ENCODE results near the gene CLBA1. TPM values are rescaled to one million over a fixed set of nuclear protein-coding genes. Genes with fewer than 3 reads are reported as not detected.
A peak's percentile ranks its signal among the peaks of the same experiment; 100 is the strongest.

The CLBA1 gene
- total and polyA plus RNA-seq, 5 donors from 2014 or later = 0.32 to 1.1 (median 0.92) TPM; not detected in 1

DNA sequence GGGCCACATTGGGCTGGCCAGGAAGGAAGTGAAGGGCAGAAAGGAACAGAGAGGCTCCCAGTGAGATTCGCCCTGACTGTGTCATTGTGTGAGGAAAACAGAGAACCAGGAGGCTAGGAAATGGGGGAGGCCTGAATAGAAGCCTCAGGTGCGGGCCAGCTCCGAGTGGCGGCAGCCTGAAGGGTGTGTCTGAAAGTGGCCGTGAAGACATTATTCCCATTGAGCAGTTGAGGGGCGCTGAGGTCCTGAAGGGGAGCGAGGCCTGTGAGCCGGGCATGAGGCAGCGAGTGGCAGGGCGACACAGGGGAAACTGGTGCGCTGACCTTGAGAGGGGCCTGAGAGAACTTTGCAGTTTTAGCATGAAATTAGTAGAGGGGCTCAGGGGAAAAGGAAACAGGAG lies 6.9 kb downstream of the CLBA1 start:
- ATAC-seq (ENCODE audit: low read depth in 2 of 2) (no peak), DNase-seq (no peak)
- Mint-ChIP-seq H3K4me3 (peak overlapping the region in 2 of 4 donors; percentile 31 to 38), H3K4me1 (peaks cover 0 to 5% (median 2%) of the 10 kb centered on the region in 4 donors), H3K27ac (peak overlapping the region in 1 of 3 donors; percentile 61), H3K9me3 (no peaks in the 10 kb centered on the region), H3K36me3 (peaks cover 3% of the 10 kb centered on the region), H3K27me3 (no peaks in the 10 kb centered on the region)
- no peak overlapping the region for H3K4me3 ChIP-seq (ENCODE audit: low read depth, low read length)
- H3K4me1 ChIP-seq (ENCODE audit: control insufficient read depth, insufficient read depth, low read length, poor library complexity, severe bottlenecking) = no peaks in the 10 kb centered on the region
- H3K27ac ChIP-seq (ENCODE audit: insufficient read depth, low read length, poor library complexity, severe bottlenecking) = no peak overlapping the region
- H3K36me3 ChIP-seq (ENCODE audit: control insufficient read depth, insufficient read depth, low read length) = no peaks in the 10 kb centered on the region
- no peaks in the 10 kb centered on the region for H3K9me3 ChIP-seq (ENCODE audit: control insufficient read depth in 2 of 2, low read length in 2 of 2)
- no peaks in the 10 kb centered on the region for H3K27me3 ChIP-seq (ENCODE audit: control insufficient read depth, insufficient read depth, low read length)

DNA sequence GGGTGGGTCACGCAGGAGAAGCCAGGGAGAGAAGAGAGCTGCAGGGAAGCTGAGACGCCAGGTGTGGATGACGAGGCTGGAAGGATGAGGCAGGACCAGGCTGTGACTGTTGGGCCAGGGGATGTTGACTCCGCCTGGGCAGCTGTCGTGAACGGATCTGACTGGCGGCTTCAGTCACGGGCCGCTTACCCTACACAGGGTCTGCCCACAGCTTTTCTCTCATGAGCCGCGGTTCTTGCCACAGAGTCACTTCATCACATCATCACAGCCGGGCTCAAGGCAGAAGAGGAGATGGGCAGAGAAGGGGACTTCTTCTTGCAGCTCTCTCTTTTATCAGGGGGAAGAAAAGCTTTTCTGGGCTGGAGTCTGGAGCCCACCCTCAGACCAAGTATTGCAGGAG lies 7.7 kb downstream of the CLBA1 start:
- Mint-ChIP-seq H3K27ac (peak overlapping the region in 1 of 3 donors; percentile 76), H3K9me3 (no peaks in the 10 kb centered on the region), H3K36me3 (peaks cover 3% of the 10 kb centered on the region), H3K4me1 (peaks cover 0 to 5% (median 2%) of the 10 kb centered on the region in 4 donors), H3K4me3 (no peak overlapping the region), H3K27me3 (no peaks in the 10 kb centered on the region)
- Histone ChIP-seq H3K36me3 (ENCODE audit: control insufficient read depth, insufficient read depth, low read length) (no peaks in the 10 kb centered on the region), H3K4me3 (ENCODE audit: low read depth, low read length) (no peak overlapping the region), H3K9me3 (ENCODE audit: control insufficient read depth in 2 of 2, low read length in 2 of 2) (no peaks in the 10 kb centered on the region), H3K27me3 (ENCODE audit: control insufficient read depth, insufficient read depth, low read length) (no peaks in the 10 kb centered on the region), H3K4me1 (ENCODE audit: control insufficient read depth, insufficient read depth, low read length, poor library complexity, severe bottlenecking) (no peaks in the 10 kb centered on the region), H3K27ac (ENCODE audit: insufficient read depth, low read length, poor library complexity, severe bottlenecking) (no peak overlapping the region)
- no peak for DNase-seq
- no peak for ATAC-seq (ENCODE audit: low read depth in 2 of 2)

DNA sequence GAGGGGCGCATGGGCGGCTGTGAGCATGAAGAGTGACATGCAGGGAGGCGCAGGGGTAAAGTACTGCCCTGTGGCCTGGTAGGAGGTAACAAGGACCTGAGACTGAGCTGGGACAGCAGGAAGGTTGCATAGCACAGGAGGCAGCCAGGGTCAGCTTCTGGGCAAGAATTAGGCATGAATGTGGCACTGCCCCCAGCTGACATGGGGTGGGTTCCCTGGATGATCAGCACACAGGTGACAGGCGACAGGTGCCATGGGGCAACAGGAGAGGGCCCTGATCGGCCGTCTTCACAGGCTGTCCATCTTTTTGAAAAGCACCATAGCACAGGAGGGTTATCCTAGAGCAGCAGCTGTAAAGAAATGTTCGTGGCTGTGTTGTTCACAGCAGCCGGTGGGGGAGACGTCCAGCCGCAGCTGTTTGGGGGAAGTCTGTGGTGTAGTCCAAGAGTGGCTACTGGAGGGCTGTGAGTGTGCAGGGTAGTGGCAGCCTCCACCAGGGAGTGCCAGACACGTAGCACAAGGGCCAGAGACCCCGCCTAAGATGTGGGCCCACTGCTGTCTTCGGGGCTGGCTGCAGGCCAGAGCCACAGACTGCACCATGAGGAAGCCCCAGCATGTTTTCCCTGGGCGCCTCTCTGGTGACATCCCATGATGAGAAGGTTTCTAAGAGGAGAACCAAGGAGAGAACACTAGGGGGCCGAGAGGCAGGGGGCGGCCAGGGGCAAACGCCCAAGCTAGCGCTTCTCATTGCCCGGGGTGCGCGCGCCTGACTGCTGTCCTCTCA lies 8.4 kb downstream of the CLBA1 start:
- H3K9me3 ChIP-seq (ENCODE audit: control insufficient read depth in 2 of 2, low read length in 2 of 2) = no peaks in the 10 kb centered on the region
- H3K27me3 ChIP-seq (ENCODE audit: control insufficient read depth, insufficient read depth, low read length) = no peaks in the 10 kb centered on the region
- H3K27ac ChIP-seq (ENCODE audit: insufficient read depth, low read length, poor library complexity, severe bottlenecking) = no peak overlapping the region
- Mint-ChIP-seq H3K36me3 (peaks cover 3% of the 10 kb centered on the region), H3K9me3 (no peaks in the 10 kb centered on the region), H3K4me3 (no peak overlapping the region), H3K4me1 (peaks cover 0 to 5% (median 2%) of the 10 kb centered on the region in 4 donors), H3K27me3 (no peaks in the 10 kb centered on the region), H3K27ac (peak overlapping the region in 1 of 3 donors; percentile 76)
- no peak for ATAC-seq (ENCODE audit: low read depth in 2 of 2)
- no peaks in the 10 kb centered on the region for H3K4me1 ChIP-seq (ENCODE audit: control insufficient read depth, insufficient read depth, low read length, poor library complexity, severe bottlenecking)
- H3K36me3 ChIP-seq (ENCODE audit: control insufficient read depth, insufficient read depth, low read length) = no peaks in the 10 kb centered on the region
- DNase-seq = no peak
- H3K4me3 ChIP-seq (ENCODE audit: low read depth, low read length) = no peak overlapping the region

DNA sequence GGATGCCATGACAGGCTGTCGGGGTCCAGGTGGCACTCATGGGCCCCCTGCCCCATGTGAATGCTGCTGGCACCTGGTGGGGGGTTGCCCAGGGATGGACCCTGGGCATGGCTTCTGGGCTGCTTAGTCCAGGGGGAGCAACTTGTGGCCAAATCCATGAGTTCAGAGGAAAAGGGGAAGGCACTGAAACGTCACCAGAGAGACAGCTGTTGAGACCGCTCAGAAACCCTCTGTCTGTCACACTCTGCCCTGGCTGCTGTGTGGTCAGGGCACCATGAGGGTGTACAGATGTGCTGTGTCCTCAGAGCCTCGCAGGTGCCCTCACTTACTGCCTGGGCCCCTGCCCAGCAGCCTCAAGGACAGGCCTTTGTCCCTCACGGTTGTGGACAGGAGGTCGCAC lies 9.4 kb downstream of the CLBA1 start:
- no peak for ATAC-seq (ENCODE audit: low read depth in 2 of 2)
- H3K27ac Mint-ChIP-seq = peak overlapping the region in 1 of 3 donors; percentile 38
- H3K4me3 Mint-ChIP-seq = no peak overlapping the region
- Histone ChIP-seq H3K27me3 (ENCODE audit: control insufficient read depth, insufficient read depth, low read length) (no peaks in the 10 kb centered on the region), H3K36me3 (ENCODE audit: control insufficient read depth, insufficient read depth, low read length) (no peaks in the 10 kb centered on the region), H3K4me3 (ENCODE audit: low read depth, low read length) (no peak overlapping the region), H3K4me1 (ENCODE audit: control insufficient read depth, insufficient read depth, low read length, poor library complexity, severe bottlenecking) (no peaks in the 10 kb centered on the region), H3K9me3 (ENCODE audit: control insufficient read depth in 2 of 2, low read length in 2 of 2) (no peaks in the 10 kb centered on the region), H3K27ac (ENCODE audit: insufficient read depth, low read length, poor library complexity, severe bottlenecking) (no peak overlapping the region)
- peaks cover 0 to 5% (median 2%) of the 10 kb centered on the region in 4 donors for H3K4me1 Mint-ChIP-seq
- no peaks in the 10 kb centered on the region for H3K27me3 Mint-ChIP-seq
- H3K9me3 Mint-ChIP-seq = no peaks in the 10 kb centered on the region
- peaks cover 3% of the 10 kb centered on the region for H3K36me3 Mint-ChIP-seq
- no peak for DNase-seq

DNA sequence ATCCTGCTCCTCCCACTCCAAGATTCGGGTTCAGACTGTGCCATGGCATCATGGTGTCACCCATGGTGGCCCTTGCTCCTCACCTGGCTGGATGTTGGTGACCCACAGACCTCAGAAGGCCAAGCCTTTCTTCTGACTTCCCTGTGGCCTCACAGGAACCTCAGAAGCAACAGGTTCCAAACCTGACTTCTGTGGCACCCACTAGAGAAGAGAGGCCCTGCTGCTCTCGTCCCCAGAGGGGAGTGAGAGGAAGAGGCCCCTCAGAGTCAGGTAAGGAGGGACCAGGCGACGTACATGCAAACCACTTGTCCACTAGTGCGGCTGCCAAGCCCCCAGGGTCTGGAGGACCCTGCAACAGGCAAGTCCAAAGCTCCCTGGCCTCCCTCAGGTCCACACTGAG lies 10.4 kb downstream of the CLBA1 start:
- peaks cover 0 to 5% (median under 1%) of the 10 kb centered on the region in 4 donors for H3K4me1 Mint-ChIP-seq
- H3K4me1 ChIP-seq (ENCODE audit: control insufficient read depth, insufficient read depth, low read length, poor library complexity, severe bottlenecking) = no peaks in the 10 kb centered on the region
- DNase-seq (no peak), ATAC-seq (ENCODE audit: low read depth in 2 of 2) (no peak)
- H3K4me3 ChIP-seq (ENCODE audit: low read depth, low read length) = no peak overlapping the region
- H3K4me3 Mint-ChIP-seq = no peak overlapping the region
- H3K9me3 Mint-ChIP-seq = no peaks in the 10 kb centered on the region
- no peak overlapping the region for H3K27ac Mint-ChIP-seq
- no peaks in the 10 kb centered on the region for H3K27me3 ChIP-seq (ENCODE audit: control insufficient read depth, insufficient read depth, low read length)
- no peaks in the 10 kb centered on the region for H3K27me3 Mint-ChIP-seq
- H3K36me3 ChIP-seq (ENCODE audit: control insufficient read depth, insufficient read depth, low read length) = no peaks in the 10 kb centered on the region
- H3K36me3 Mint-ChIP-seq = peaks cover 3% of the 10 kb centered on the region
- no peak overlapping the region for H3K27ac ChIP-seq (ENCODE audit: insufficient read depth, low read length, poor library complexity, severe bottlenecking)
- H3K9me3 ChIP-seq (ENCODE audit: control insufficient read depth in 2 of 2, low read length in 2 of 2) = no peaks in the 10 kb centered on the region

DNA sequence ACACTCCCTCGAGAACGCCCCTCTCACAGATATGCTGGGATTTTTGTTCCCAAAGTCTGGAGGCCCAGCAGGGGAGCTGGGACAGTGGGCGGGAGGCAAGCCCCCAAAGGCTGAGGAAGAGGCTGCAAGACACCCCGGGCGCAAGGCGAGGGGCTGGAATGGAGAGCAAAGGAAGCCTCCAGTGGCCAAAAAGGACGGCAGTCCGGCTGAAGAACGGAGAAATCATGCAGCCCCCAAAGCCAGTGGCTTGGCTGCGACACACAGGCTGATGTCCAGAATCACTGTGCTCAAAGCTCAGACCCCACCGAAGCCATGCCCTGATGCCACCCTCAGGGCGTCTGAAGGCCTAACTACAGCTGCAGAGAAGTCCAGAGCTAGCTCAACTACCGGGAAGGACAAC lies 10.9 kb downstream of the CLBA1 start:
- H3K4me3 ChIP-seq (ENCODE audit: low read depth, low read length) = no peak overlapping the region
- no peak overlapping the region for H3K27ac Mint-ChIP-seq
- no peak overlapping the region for H3K27ac ChIP-seq (ENCODE audit: insufficient read depth, low read length, poor library complexity, severe bottlenecking)
- no peaks in the 10 kb centered on the region for H3K27me3 ChIP-seq (ENCODE audit: control insufficient read depth, insufficient read depth, low read length)
- H3K4me1 ChIP-seq (ENCODE audit: control insufficient read depth, insufficient read depth, low read length, poor library complexity, severe bottlenecking) = no peaks in the 10 kb centered on the region
- H3K27me3 Mint-ChIP-seq = no peaks in the 10 kb centered on the region
- no peaks in the 10 kb centered on the region for H3K9me3 Mint-ChIP-seq
- DNase-seq (no peak), ATAC-seq (ENCODE audit: low read depth in 2 of 2) (no peak)
- peaks cover 0 to 5% (median under 1%) of the 10 kb centered on the region in 4 donors for H3K4me1 Mint-ChIP-seq
- no peak overlapping the region for H3K4me3 Mint-ChIP-seq
- H3K36me3 Mint-ChIP-seq = peaks cover 3% of the 10 kb centered on the region
- no peaks in the 10 kb centered on the region for H3K9me3 ChIP-seq (ENCODE audit: control insufficient read depth in 2 of 2, low read length in 2 of 2)
- H3K36me3 ChIP-seq (ENCODE audit: control insufficient read depth, insufficient read depth, low read length) = no peaks in the 10 kb centered on the region

DNA sequence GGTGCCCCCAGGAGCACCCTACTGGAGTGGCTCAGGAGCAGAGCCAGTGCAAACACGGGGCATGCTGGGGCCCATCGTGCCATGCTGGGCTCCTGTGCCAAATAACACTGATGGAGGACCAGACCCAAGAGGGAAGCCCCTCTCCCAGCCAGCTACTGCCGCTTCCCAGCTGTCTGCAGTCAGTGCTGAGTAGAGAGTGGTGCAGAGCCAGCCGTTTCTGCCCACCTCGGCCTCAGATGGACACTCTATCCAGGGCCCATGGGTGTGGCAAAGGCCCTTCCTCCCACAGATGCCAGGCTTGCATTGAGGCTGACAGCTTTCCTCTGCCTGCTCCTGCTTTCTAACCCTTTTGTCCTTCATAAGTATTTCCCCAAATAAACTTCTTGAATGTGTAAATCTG lies 13.2 kb downstream of the CLBA1 start:
- H3K4me3 ChIP-seq (ENCODE audit: low read depth, low read length) = no peak overlapping the region
- Mint-ChIP-seq H3K4me3 (no peak overlapping the region), H3K9me3 (no peaks in the 10 kb centered on the region), H3K4me1 (peaks cover 0 to 5% (median 2%) of the 10 kb centered on the region in 4 donors), H3K36me3 (no peaks in the 10 kb centered on the region), H3K27ac (no peak overlapping the region), H3K27me3 (no peaks in the 10 kb centered on the region)
- no peaks in the 10 kb centered on the region for H3K27me3 ChIP-seq (ENCODE audit: control insufficient read depth, insufficient read depth, low read length)
- H3K27ac ChIP-seq (ENCODE audit: insufficient read depth, low read length, poor library complexity, severe bottlenecking) = no peak overlapping the region
- no peaks in the 10 kb centered on the region for H3K4me1 ChIP-seq (ENCODE audit: control insufficient read depth, insufficient read depth, low read length, poor library complexity, severe bottlenecking)
- no peaks in the 10 kb centered on the region for H3K36me3 ChIP-seq (ENCODE audit: control insufficient read depth, insufficient read depth, low read length)
- H3K9me3 ChIP-seq (ENCODE audit: control insufficient read depth in 2 of 2, low read length in 2 of 2) = no peaks in the 10 kb centered on the region
- no peak for DNase-seq
- no peak for ATAC-seq (ENCODE audit: low read depth in 2 of 2)

DNA sequence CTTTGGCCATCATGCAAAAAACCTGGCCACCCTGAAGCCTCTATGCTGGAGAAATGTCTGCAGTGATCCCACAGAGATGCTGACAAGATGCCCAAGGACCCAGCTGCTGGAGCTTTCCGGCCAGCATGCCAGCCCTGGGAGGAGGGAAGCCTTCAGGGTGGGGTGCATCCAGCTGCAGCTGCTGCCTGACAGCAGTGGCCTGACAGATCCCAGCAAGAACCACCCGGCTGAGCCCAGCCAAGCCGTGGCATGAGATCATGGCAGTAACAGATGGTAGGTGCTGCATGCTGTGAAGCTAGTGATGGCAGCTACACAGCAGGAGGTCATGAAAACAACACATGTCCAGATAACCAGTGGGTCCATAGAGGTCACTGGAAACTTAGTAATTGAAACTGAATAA lies 13.8 kb downstream of the CLBA1 start:
- H3K27ac Mint-ChIP-seq = no peak overlapping the region
- DNase-seq = no peak
- H3K9me3 Mint-ChIP-seq = no peaks in the 10 kb centered on the region
- no peak for ATAC-seq (ENCODE audit: low read depth in 2 of 2)
- H3K4me3 Mint-ChIP-seq = no peak overlapping the region
- H3K27me3 Mint-ChIP-seq = no peaks in the 10 kb centered on the region
- H3K27ac ChIP-seq (ENCODE audit: insufficient read depth, low read length, poor library complexity, severe bottlenecking) = no peak overlapping the region
- no peaks in the 10 kb centered on the region for H3K4me1 ChIP-seq (ENCODE audit: control insufficient read depth, insufficient read depth, low read length, poor library complexity, severe bottlenecking)
- no peak overlapping the region for H3K4me3 ChIP-seq (ENCODE audit: low read depth, low read length)
- H3K27me3 ChIP-seq (ENCODE audit: control insufficient read depth, insufficient read depth, low read length) = no peaks in the 10 kb centered on the region
- H3K9me3 ChIP-seq (ENCODE audit: control insufficient read depth in 2 of 2, low read length in 2 of 2) = no peaks in the 10 kb centered on the region
- H3K4me1 Mint-ChIP-seq = peaks cover 0 to 5% (median 2%) of the 10 kb centered on the region in 4 donors
- no peaks in the 10 kb centered on the region for H3K36me3 ChIP-seq (ENCODE audit: control insufficient read depth, insufficient read depth, low read length)
- no peaks in the 10 kb centered on the region for H3K36me3 Mint-ChIP-seq
